Lower leg skin (tissue), 3 donors: ENCODE measurements around the gene SNAPIN.

Source experiments
- POLR2A ChIP-seq, 2 donors: fragments of 450-650 bp; IDR thresholded peaks; one replicate each; pipeline ENCODE4 v1.6.1; 2016 to 2017; ENCODE audit warnings: antibody characterized with exemption in 2 of 2, mild to moderate bottlenecking in 1 of 2, moderate library complexity in 1 of 2
- TF ChIP-seq, protein P1 (sequence below), 3 donors: fragments of 450-650 bp; IDR thresholded peaks; one replicate each; pipeline ENCODE4 v1.5.1; 2016; ENCODE audit warnings: antibody characterized with exemption in 3 of 3, mild to moderate bottlenecking in 3 of 3, moderate library complexity in 2 of 3

DNA sequence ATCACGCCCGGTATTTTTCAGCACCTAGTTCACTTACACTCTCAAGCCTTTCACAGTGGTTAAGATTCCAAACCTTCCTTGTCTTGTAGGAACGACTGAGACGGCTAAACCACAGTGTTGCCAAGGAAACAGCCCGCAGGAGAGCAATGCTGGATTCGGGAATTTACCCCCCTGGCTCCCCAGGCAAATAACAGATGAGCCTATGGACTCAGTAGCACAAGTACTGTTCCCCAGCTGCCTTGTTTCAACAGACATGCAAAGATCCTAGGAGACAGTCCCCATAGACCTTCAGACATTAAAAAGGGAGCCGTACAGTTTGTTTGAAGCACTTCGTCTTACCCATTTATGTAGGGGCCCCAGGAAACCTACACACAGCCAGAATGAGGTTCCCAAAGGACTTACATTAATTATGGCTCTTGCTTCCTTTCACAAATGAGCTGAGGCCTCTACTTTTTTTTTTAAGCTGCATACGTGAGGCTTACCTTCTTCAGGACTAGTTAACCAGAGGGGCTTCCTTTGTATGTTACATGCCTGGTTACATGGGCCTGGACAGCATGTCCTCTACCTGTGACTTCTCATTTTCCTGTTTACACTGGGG is 2.7 kb downstream of the SNAPIN start:
- TF ChIP-seq, protein P1, sequence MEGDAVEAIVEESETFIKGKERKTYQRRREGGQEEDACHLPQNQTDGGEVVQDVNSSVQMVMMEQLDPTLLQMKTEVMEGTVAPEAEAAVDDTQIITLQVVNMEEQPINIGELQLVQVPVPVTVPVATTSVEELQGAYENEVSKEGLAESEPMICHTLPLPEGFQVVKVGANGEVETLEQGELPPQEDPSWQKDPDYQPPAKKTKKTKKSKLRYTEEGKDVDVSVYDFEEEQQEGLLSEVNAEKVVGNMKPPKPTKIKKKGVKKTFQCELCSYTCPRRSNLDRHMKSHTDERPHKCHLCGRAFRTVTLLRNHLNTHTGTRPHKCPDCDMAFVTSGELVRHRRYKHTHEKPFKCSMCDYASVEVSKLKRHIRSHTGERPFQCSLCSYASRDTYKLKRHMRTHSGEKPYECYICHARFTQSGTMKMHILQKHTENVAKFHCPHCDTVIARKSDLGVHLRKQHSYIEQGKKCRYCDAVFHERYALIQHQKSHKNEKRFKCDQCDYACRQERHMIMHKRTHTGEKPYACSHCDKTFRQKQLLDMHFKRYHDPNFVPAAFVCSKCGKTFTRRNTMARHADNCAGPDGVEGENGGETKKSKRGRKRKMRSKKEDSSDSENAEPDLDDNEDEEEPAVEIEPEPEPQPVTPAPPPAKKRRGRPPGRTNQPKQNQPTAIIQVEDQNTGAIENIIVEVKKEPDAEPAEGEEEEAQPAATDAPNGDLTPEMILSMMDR (IDR thresholded peaks at IDR 0.05), result no peak
- no peak for TF ChIP-seq POLR2A (IDR thresholded peaks at IDR 0.05)
